Fibroblast of lung (primary cell): Measurements from ENCODE around the gene RPRD1B.

Experiments used
- EZH2 ChIP-seq: IDR thresholded peaks from 2 replicates; pipeline ENCODE4 v1.5.1; 2012; ENCODE audit warnings: low read length, control low read depth, mild to moderate bottlenecking; ENCODE audit errors: missing control alignments
- TF ChIP-seq, protein P1 (sequence below), 2 donors: IDR thresholded peaks in 1 of 2; conservative IDR thresholded peaks in 1 of 2; 1 replicate in 1 of 2; 2 replicates in 1 of 2; pipeline ENCODE4 v1.5.1; 2011 to 2012; ENCODE audit warnings: low read length in 2 of 2, control low read depth in 1 of 2, inconsistent platforms in 1 of 2, low read depth in 1 of 2, mild to moderate bottlenecking in 1 of 2

DNA sequence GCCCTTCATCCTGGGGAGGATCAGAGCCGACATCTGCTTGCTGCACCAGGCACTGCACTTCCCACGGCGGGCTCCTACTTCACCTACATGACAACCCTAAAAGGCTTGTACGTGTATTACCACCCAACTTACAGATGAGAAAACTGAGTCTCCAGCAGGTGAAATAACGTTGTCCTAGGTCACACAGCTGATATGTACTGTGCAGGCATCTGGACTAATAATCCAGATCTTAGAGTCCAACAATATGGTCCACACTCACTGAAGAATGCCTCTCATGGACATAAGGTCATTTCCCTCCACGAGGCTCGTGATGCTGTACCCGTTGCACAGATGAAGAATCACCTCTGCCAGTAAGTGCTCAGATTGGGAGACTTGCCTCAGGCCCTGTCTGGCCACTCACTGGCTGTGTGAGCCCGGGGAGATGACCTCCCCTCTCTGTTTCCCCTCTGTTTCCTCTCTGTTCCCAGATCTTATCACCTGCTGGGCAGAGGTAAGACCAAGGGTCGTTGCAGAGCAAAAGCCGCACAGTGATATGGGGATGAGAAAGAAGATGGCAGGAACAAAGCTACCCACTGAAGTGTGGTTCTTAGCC lies 99.5 kb downstream of the RPRD1B start:
- TF ChIP-seq, protein P1, sequence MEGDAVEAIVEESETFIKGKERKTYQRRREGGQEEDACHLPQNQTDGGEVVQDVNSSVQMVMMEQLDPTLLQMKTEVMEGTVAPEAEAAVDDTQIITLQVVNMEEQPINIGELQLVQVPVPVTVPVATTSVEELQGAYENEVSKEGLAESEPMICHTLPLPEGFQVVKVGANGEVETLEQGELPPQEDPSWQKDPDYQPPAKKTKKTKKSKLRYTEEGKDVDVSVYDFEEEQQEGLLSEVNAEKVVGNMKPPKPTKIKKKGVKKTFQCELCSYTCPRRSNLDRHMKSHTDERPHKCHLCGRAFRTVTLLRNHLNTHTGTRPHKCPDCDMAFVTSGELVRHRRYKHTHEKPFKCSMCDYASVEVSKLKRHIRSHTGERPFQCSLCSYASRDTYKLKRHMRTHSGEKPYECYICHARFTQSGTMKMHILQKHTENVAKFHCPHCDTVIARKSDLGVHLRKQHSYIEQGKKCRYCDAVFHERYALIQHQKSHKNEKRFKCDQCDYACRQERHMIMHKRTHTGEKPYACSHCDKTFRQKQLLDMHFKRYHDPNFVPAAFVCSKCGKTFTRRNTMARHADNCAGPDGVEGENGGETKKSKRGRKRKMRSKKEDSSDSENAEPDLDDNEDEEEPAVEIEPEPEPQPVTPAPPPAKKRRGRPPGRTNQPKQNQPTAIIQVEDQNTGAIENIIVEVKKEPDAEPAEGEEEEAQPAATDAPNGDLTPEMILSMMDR (conservative IDR thresholded peaks at IDR 0.05 in 1 of 2, IDR thresholded peaks at IDR 0.05 in 1 of 2; ENCODE audit: low read depth in 1 of 2, low read length in 2 of 2), result no peak
- TF ChIP-seq EZH2, result no peak
